Endothelial cell of umbilical vein (primary cell): ENCODE measurements around the gene TESK2. TPM values are rescaled to one million over a fixed set of nuclear protein-coding genes. Genes with fewer than 3 reads are reported as not detected.

Experiments
- BruUV-seq: library from RNA; stranded (reverse); fragments of 400-500 nt; replicated peaks from 2 replicates; lab custom pipeline; 2021; lab: Mats Ljungman, UMichigan
- CTCF ChIA-PET: fragments of 300-600, 350-600 bp; sonication (Branson Sonifier 250); formaldehyde crosslinking; loops from one replicate; lab custom pipeline; 2021; ENCODE audit warnings: antibody characterized with exemption, inconsistent platforms; lab: Charles Lee
- POLR2A ChIA-PET: fragments of 300-600, 350-600 bp; sonication (Branson Sonifier 250); formaldehyde crosslinking; loops from one replicate; lab custom pipeline; 2021; ENCODE audit warnings: antibody characterized with exemption, inconsistent platforms; lab: Charles Lee
- DNase-seq: peaks from one replicate; pipeline ENCODE4 v3.0.0-alpha.2; 2011; ENCODE audit warnings: low read depth, low spot score
- FAIRE-seq: peaks from 2 replicates; lab custom pipeline; 2011; peaks lifted over from hg19 to GRCh38; lab: Jason Lieb, UNC
- H2AFZ ChIP-seq: 2 replicates; pipeline ENCODE4 v1.6.0; 2012; ENCODE audit warnings: low read depth, low read length, control low read depth, inconsistent platforms
- H3K27ac ChIP-seq: 2 replicates; pipeline ENCODE4 v1.5.1; 2011; ENCODE audit warnings: low read depth, mild to moderate bottlenecking, control low read depth, low read length, moderate library complexity; ENCODE audit not compliant: insufficient read depth
- H3K27me3 ChIP-seq, 2 experiments: 2 replicates each; pipeline versions ENCODE4 v1.6.0 to v1.6.1; 2011; ENCODE audit warnings: low read length in 2 of 2, mixed read lengths in 1 of 2; ENCODE audit not compliant: control insufficient read depth in 2 of 2, insufficient read depth in 2 of 2
- H3K36me3 ChIP-seq, 2 experiments: 2 replicates in 1 of 2; 3 replicates in 1 of 2; pipeline ENCODE4 v1.5.1; 2011; ENCODE audit warnings: low read length in 2 of 2, mild to moderate bottlenecking in 1 of 2, moderate library complexity in 1 of 2; ENCODE audit not compliant: control insufficient read depth in 2 of 2, insufficient read depth in 2 of 2; ENCODE audit errors: extremely low read depth in 1 of 2
- H3K4me1 ChIP-seq: 3 replicates; pipeline ENCODE4 v1.5.1; 2011; ENCODE audit warnings: mild to moderate bottlenecking, low read length; ENCODE audit not compliant: control insufficient read depth, insufficient read depth; ENCODE audit errors: extremely low read depth
- H3K4me2 ChIP-seq: 2 replicates; pipeline ENCODE4 v1.6.1; 2011; ENCODE audit warnings: low read length, control low read depth, mixed read lengths; ENCODE audit not compliant: insufficient read depth
- H3K4me3 ChIP-seq, 3 experiments: fragments of 200-600 bp in 1 of 3; sonication (generic), shearing (Covaris generic) in 1 of 3; replicated peaks in 1 of 3; 2 replicates each; pipeline ENCODE4 v1.5.1; 2011 to 2016; ENCODE audit warnings: control low read depth in 3 of 3, low read length in 3 of 3, mild to moderate bottlenecking in 2 of 3, inconsistent platforms in 1 of 3, low read depth in 1 of 3, moderate library complexity in 1 of 3; ENCODE audit not compliant: insufficient read depth in 1 of 3
- H3K79me2 ChIP-seq: 2 replicates; pipeline ENCODE4 v1.6.0; 2012; ENCODE audit warnings: low read length, inconsistent platforms; ENCODE audit not compliant: control insufficient read depth, insufficient read depth
- H3K9ac ChIP-seq: replicated peaks from 2 replicates; pipeline ENCODE3; 2011; ENCODE audit warnings: low read length, control low read depth; ENCODE audit not compliant: insufficient read depth; ENCODE audit errors: extremely low read depth
- H3K9me1 ChIP-seq: replicated peaks from 3 replicates; pipeline ENCODE4 v1.6.0; 2011; ENCODE audit warnings: mild to moderate bottlenecking, low read length; ENCODE audit not compliant: control insufficient read depth, insufficient read depth; ENCODE audit errors: extremely low read depth
- H3K9me3 ChIP-seq: replicated peaks from 2 replicates; pipeline ENCODE4 v1.5.1; 2012; ENCODE audit warnings: low read length, inconsistent platforms; ENCODE audit not compliant: control insufficient read depth, insufficient read depth
- H4K20me1 ChIP-seq: replicated peaks from 2 replicates; pipeline ENCODE3; 2011; ENCODE audit warnings: mild to moderate bottlenecking, low read length; ENCODE audit not compliant: control insufficient read depth, insufficient read depth; ENCODE audit errors: extremely low read depth
- EZH2 ChIP-seq: IDR thresholded peaks from 2 replicates; pipeline ENCODE4 v1.6.1; 2012; ENCODE audit warnings: borderline replicate concordance, low read depth, mild to moderate bottlenecking, moderate library complexity, low read length, inconsistent platforms; ENCODE audit not compliant: severe bottlenecking
- FOS ChIP-seq: IDR thresholded peaks from 2 replicates; pipeline ENCODE4 v1.6.1; 2011; ENCODE audit warnings: mild to moderate bottlenecking, low read length, moderate library complexity, borderline replicate concordance; ENCODE audit not compliant: insufficient read depth
- GATA2 ChIP-seq: IDR thresholded peaks from 2 replicates; pipeline ENCODE4 v1.7.0; 2011; ENCODE audit warnings: low read depth, mild to moderate bottlenecking, moderate library complexity, mixed read lengths, low read length; ENCODE audit not compliant: insufficient read length, insufficient read depth
- JUN ChIP-seq: IDR thresholded peaks from 2 replicates; pipeline ENCODE4 v1.6.1; 2011; ENCODE audit warnings: borderline replicate concordance, low read depth; ENCODE audit not compliant: insufficient read length, insufficient read depth
- MYC ChIP-seq: IDR thresholded peaks from one replicate; pipeline ENCODE4 v1.6.1; 2011; ENCODE audit warnings: mild to moderate bottlenecking, low read depth, low read length
- POLR2A ChIP-seq: IDR thresholded peaks from 2 replicates; pipeline ENCODE4 v1.6.1; 2012; ENCODE audit warnings: low read depth, mild to moderate bottlenecking, control low read depth, low read length
- POLR2AphosphoS5 ChIP-seq: IDR thresholded peaks from 2 replicates; pipeline ENCODE4 v1.6.1; 2012; ENCODE audit warnings: low read depth, mild to moderate bottlenecking, control low read depth, low read length, moderate library complexity; ENCODE audit not compliant: insufficient read depth
- dilution Hi-C: fragments of 300-500 bp; cut with MboI; formaldehyde crosslinking; loops from one replicate; pipeline ENCODE4 v1.15.0; 2019; ENCODE audit warnings: low sequenced_read_pairs; ENCODE audit not compliant: extremely low pct_ligation_motif_present
- intact Hi-C: fragments of 100-400 bp; cut with micrococcal nuclease; formaldehyde crosslinking; loops from one replicate; pipeline ENCODE4 v1.10.0; 2022
- polyA plus RNA-seq, 4 experiments: library from polyadenylated mRNA; depleted of rRNA in 3 of 4; stranded (reverse) in 3 of 4; unstranded in 1 of 4; fragments of >200 nt; gene quantifications; 2 replicates each; pipeline versions ENCODE4 v1.2.1 to v1.2.3, GENCODE V29; 2011 to 2012; ENCODE audit warnings: missing spikeins in 1 of 4
- total RNA-seq: library from RNA; stranded (reverse); gene quantifications from 2 replicates; pipeline ENCODE4 v1.2.3, GENCODE V29; 2021
- TF ChIP-seq, protein P1 (sequence below), 2 donors: IDR thresholded peaks; 1 replicate in 1 of 2; 2 replicates in 1 of 2; pipeline ENCODE4 v1.5.1; 2011; ENCODE audit warnings: low read length in 2 of 2, mild to moderate bottlenecking in 2 of 2, moderate library complexity in 2 of 2, control low read depth in 1 of 2, inconsistent platforms in 1 of 2, low read depth in 1 of 2; ENCODE audit not compliant: insufficient read depth in 1 of 2; ENCODE audit errors: extremely low read depth in 1 of 2
- TF ChIP-seq, protein P2 (sequence below): IDR thresholded peaks from 2 replicates; pipeline ENCODE4 v1.6.1; 2011; ENCODE audit not compliant: insufficient read depth, insufficient read length

The TESK2 gene
- total and polyA plus RNA-seq, 2 donors (not counting 3 experiments of a cell fraction or from before 2014, with no cell fraction given) = 2.1 to 2.6 TPM

DNA sequence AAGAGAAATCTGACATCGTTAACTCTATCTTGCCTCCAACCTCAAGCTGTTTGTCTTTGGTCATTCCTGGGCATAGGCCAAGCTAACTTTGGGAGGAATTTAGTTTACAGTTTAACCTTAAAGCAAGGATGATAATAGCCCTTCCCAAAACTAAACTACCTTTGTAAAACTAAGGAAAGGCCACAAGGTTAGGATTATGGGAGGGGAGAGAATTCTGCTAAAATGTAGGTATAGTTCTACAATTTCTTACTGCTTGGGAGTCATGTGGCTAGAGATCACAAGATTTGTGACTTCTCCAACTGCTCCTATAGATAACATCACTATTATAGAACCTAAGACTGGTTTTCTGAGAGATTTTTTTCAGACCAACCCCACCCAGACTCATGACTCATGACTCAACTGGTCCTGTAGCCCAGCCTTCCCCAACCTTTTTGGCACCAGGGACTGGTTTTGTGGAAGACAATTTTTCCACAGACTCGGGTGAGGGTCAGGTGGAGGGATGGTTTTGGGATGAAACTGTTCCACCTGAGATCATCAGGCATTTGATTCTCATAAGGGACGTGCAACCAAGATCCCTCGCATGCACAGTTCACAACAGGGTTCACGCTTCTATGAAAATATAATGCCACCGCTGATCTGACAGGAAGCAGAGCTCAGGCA is 80.0 kb downstream of the TESK2 start:
- BruUV-seq = no TSS peak
- H3K9me1 ChIP-seq = no peaks in the 10 kb centered on the region
- H3K27ac ChIP-seq = no peak overlapping the region
- no peak for DNase-seq
- H3K4me1 ChIP-seq = no peaks in the 10 kb centered on the region
- no peaks in the 10 kb centered on the region for H3K9me3 ChIP-seq
- no peak overlapping the region for H2AFZ ChIP-seq
- ChIA-PET POLR2A (no interaction called here), CTCF (no interaction called here)
- H3K4me3 ChIP-seq = no peak overlapping the region
- no peaks in the 10 kb centered on the region for H3K27me3 ChIP-seq
- TF ChIP-seq, protein P1, sequence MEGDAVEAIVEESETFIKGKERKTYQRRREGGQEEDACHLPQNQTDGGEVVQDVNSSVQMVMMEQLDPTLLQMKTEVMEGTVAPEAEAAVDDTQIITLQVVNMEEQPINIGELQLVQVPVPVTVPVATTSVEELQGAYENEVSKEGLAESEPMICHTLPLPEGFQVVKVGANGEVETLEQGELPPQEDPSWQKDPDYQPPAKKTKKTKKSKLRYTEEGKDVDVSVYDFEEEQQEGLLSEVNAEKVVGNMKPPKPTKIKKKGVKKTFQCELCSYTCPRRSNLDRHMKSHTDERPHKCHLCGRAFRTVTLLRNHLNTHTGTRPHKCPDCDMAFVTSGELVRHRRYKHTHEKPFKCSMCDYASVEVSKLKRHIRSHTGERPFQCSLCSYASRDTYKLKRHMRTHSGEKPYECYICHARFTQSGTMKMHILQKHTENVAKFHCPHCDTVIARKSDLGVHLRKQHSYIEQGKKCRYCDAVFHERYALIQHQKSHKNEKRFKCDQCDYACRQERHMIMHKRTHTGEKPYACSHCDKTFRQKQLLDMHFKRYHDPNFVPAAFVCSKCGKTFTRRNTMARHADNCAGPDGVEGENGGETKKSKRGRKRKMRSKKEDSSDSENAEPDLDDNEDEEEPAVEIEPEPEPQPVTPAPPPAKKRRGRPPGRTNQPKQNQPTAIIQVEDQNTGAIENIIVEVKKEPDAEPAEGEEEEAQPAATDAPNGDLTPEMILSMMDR (IDR thresholded peaks at IDR 0.05; ENCODE audit: extremely low read depth in 1 of 2, insufficient read depth in 1 of 2, low read depth in 1 of 2, low read length in 2 of 2) = no peak
- no peak for TF ChIP-seq EZH2
- no peak for TF ChIP-seq GATA2
- TF ChIP-seq JUN = no peak
- no peak for TF ChIP-seq POLR2AphosphoS5
- TF ChIP-seq, protein P2, sequence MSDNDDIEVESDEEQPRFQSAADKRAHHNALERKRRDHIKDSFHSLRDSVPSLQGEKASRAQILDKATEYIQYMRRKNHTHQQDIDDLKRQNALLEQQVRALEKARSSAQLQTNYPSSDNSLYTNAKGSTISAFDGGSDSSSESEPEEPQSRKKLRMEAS = no peak
- TF ChIP-seq FOS = no peak
- TF ChIP-seq POLR2A = no peak
- TF ChIP-seq MYC = no peak
- dilution Hi-C loops (no loop called here), intact Hi-C loops (no loop called here)
- no peak for FAIRE-seq
- no peaks in the 10 kb centered on the region for H3K36me3 ChIP-seq
- H3K79me2 ChIP-seq = no peaks in the 10 kb centered on the region
- H4K20me1 ChIP-seq = no peaks in the 10 kb centered on the region
- no peak overlapping the region for H3K9ac ChIP-seq
- H3K4me2 ChIP-seq = no peak overlapping the region
